OCI-LY7 (cell line): Measurements from ENCODE around the gene COX4I1. TPM values are rescaled to one million over a fixed set of nuclear protein-coding genes. Genes with fewer than 3 reads are reported as not detected.

Experiments
- BruUV-seq: library from RNA; stranded (reverse); fragments of 400-500 nt; replicated peaks from 2 replicates; lab custom pipeline; 2021; lab: Mats Ljungman, UMichigan
- CTCF ChIA-PET: fragments of 300-600 bp; sonication (Branson Sonifier 250); formaldehyde crosslinking; loops from one replicate; lab custom pipeline; 2022; ENCODE audit warnings: antibody characterized with exemption; ENCODE audit not compliant: unreplicated experiment; lab: Charles Lee
- POLR2A ChIA-PET: fragments of 300-600 bp; sonication (Branson Sonifier 250); formaldehyde crosslinking; loops from one replicate; lab custom pipeline; 2022; ENCODE audit warnings: antibody characterized with exemption; lab: Charles Lee
- DNase-seq: peaks from one replicate; pipeline ENCODE4 v3.0.0-alpha.2; 2015; ENCODE audit warnings: low spot score
- H2AFZ ChIP-seq: fragments of 200-600 bp; sonication (generic), shearing (Covaris generic); 2 replicates; pipeline ENCODE4 v1.6.1; 2014; ENCODE audit warnings: mild to moderate bottlenecking, antibody characterized with exemption, low read length, moderate library complexity
- H3K27ac ChIP-seq: fragments of 200-600 bp; sonication (generic); 2 replicates; pipeline ENCODE4 v1.5.1; 2014; ENCODE audit warnings: mixed run types, low read depth, mild to moderate bottlenecking, moderate library complexity, low read length, inconsistent platforms; ENCODE audit not compliant: poor library complexity, severe bottlenecking
- H3K36me3 ChIP-seq: fragments of 200-600 bp; sonication (generic); 2 replicates; pipeline ENCODE4 v1.6.1; 2014; ENCODE audit warnings: mild to moderate bottlenecking, antibody characterized with exemption, low read length, moderate library complexity, mixed read lengths; ENCODE audit not compliant: insufficient read depth
- H3K4me1 ChIP-seq: fragments of 200-600 bp; sonication (generic); 2 replicates; pipeline ENCODE4 v1.5.1; 2014; ENCODE audit warnings: mild to moderate bottlenecking, low read length; ENCODE audit not compliant: insufficient read depth, poor library complexity, severe bottlenecking
- H3K4me2 ChIP-seq: fragments of 200-600 bp; sonication (generic); 2 replicates; pipeline ENCODE4 v1.6.1; 2014; ENCODE audit warnings: mild to moderate bottlenecking, low read length
- H3K4me3 ChIP-seq: fragments of 200-600 bp; sonication (generic); 2 replicates; pipeline ENCODE4 v1.5.1; 2014; ENCODE audit warnings: mild to moderate bottlenecking, low read depth, low read length; ENCODE audit not compliant: poor library complexity, severe bottlenecking
- H3K79me2 ChIP-seq: fragments of 200-600 bp; sonication (generic); 2 replicates; pipeline ENCODE4 v1.6.1; 2016; ENCODE audit warnings: low read depth, mild to moderate bottlenecking, low read length, moderate library complexity, mixed read lengths; ENCODE audit not compliant: insufficient read depth
- H3K9me2 ChIP-seq: fragments of 200-600 bp; sonication (generic); 2 replicates; pipeline ENCODE4 v1.6.1; 2016; ENCODE audit warnings: mild to moderate bottlenecking, low read length, mixed read lengths; ENCODE audit not compliant: insufficient read depth
- H3K9me3 ChIP-seq: fragments of 200-600 bp; sonication (generic); 2 replicates; pipeline ENCODE4 v1.6.1; 2014; ENCODE audit warnings: mild to moderate bottlenecking, mixed run types, low read length, mixed read lengths
- H4K20me1 ChIP-seq: fragments of 200-600 bp; sonication (generic); 2 replicates; pipeline ENCODE4 v1.6.1; 2014; ENCODE audit warnings: mild to moderate bottlenecking, antibody characterized with exemption, low read length, moderate library complexity, mixed read lengths; ENCODE audit not compliant: insufficient read depth
- EZH2phosphoT487 ChIP-seq: fragments of 200-600 bp; sonication (generic); IDR thresholded peaks from 2 replicates; pipeline ENCODE4 v1.6.1; 2018; ENCODE audit warnings: low read depth, borderline replicate concordance, mild to moderate bottlenecking, mixed run types, antibody characterized with exemption, low read length, moderate library complexity, mixed read lengths
- intact Hi-C: fragments of 100-400 bp; cut with micrococcal nuclease; formaldehyde crosslinking; loops from one replicate; pipeline ENCODE4 v1.10.0; 2022; ENCODE audit not compliant: unreplicated experiment
- total RNA-seq, 2 experiments: library from RNA; depleted of rRNA in 1 of 2; stranded (reverse); fragments of >200 nt in 1 of 2; shearing (Covaris generic) in 1 of 2; gene quantifications; 2 replicates each; pipeline ENCODE4 v1.2.3, GENCODE V29; 2014 to 2022
- TF ChIP-seq, protein P1 (sequence below): fragments of 200-600 bp; sonication (generic); conservative IDR thresholded peaks from 2 replicates; pipeline ENCODE4 v1.5.1; 2014; ENCODE audit warnings: mild to moderate bottlenecking, antibody characterized with exemption, low read length, moderate library complexity, mixed read lengths

Gene COX4I1
- total RNA-seq, 2 experiments from 2014 or later, result 542 to 569 TPM

DNA sequence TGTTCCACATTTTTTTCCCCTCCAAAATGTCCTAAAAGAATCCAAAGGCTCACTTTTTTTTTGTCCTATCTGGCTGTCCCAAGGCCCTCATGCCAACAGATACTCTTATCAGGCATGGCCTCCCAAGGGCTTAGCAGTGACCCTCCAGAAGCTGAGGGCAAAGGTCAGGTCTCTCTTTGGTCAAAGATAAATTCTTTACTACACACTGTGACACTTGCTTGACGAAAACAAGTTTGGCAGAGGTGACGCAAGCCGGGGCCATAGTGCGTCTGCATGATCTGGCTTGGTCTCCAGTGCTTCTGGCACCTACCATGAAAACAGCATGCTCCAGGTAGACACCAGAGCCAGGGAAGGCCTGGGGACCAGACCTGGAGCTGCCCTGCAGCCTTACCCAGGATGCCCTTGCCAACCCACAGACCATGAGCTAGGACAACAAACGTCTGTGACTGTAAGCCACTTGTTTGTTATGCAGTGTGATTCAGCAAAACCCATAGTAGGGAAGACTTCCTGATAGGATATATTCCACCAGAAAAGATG is 50.9 kb downstream of the COX4I1 start:
- no peaks in the 10 kb centered on the region for H3K9me2 ChIP-seq
- DNase-seq, result no peak
- H3K9me3 ChIP-seq, result peaks cover 4% of the 10 kb centered on the region; the same call in 1 of the 2 replicates
- POLR2A ChIA-PET, result no interaction called here
- H3K4me1 ChIP-seq, result peaks cover 5% of the 10 kb centered on the region
- TF ChIP-seq EZH2phosphoT487, result no peak
- TF ChIP-seq, protein P1, sequence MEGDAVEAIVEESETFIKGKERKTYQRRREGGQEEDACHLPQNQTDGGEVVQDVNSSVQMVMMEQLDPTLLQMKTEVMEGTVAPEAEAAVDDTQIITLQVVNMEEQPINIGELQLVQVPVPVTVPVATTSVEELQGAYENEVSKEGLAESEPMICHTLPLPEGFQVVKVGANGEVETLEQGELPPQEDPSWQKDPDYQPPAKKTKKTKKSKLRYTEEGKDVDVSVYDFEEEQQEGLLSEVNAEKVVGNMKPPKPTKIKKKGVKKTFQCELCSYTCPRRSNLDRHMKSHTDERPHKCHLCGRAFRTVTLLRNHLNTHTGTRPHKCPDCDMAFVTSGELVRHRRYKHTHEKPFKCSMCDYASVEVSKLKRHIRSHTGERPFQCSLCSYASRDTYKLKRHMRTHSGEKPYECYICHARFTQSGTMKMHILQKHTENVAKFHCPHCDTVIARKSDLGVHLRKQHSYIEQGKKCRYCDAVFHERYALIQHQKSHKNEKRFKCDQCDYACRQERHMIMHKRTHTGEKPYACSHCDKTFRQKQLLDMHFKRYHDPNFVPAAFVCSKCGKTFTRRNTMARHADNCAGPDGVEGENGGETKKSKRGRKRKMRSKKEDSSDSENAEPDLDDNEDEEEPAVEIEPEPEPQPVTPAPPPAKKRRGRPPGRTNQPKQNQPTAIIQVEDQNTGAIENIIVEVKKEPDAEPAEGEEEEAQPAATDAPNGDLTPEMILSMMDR, result no peak
- H3K27ac ChIP-seq, result no peak overlapping the region
- CTCF ChIA-PET, result no interaction called here
- no TSS peak for BruUV-seq
- no peaks in the 10 kb centered on the region for H3K36me3 ChIP-seq
- H4K20me1 ChIP-seq, result no peaks in the 10 kb centered on the region
- no peak overlapping the region for H2AFZ ChIP-seq
- H3K4me2 ChIP-seq, result no peak overlapping the region
- H3K79me2 ChIP-seq, result no peaks in the 10 kb centered on the region
- intact Hi-C loops, result no loop called here
- no peak overlapping the region for H3K4me3 ChIP-seq

DNA sequence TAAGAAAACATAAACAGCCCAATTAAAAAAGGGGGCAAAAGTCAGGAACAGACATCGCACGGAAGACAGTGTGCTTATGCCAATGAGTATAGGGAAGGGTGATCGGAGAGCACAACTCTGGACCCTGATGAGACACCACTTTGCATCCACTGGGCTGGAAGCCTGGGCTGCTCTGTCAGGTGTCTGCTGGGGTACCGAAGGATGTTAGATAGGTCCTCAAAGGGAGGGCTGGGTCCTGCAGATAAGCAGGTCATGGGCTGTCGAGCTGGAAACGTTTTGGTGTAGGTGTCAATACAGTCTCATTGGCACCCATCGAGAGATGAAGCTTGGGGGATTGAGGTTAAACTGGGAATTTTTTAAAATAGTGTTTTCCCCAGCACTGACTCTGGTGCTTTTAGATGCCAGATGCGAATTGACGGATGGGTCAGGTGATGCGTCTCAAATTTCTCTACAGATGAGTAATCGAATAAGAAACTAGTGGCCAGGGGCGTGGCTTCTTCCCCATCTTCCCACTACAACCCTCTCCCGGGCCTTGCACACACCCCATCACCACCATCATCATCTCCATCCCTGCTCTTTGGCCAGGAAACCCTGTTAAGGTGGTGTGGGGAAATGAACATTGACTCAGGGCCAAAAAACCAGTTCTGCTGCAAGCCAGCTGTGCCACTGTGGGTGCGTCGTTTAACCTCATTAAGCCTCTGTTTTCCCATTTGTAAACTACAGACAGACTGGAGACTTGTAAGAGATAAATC is 51.7 kb downstream of the COX4I1 start:
- BruUV-seq, result no TSS peak
- no peak overlapping the region for H3K4me3 ChIP-seq
- H3K79me2 ChIP-seq, result no peaks in the 10 kb centered on the region
- ChIA-PET POLR2A (no interaction called here), CTCF (no interaction called here)
- intact Hi-C loops, result no loop called here
- no peaks in the 10 kb centered on the region for H3K9me2 ChIP-seq
- no peak for DNase-seq
- H3K4me2 ChIP-seq, result no peak overlapping the region
- H4K20me1 ChIP-seq, result no peaks in the 10 kb centered on the region
- H3K27ac ChIP-seq, result no peak overlapping the region
- no peaks in the 10 kb centered on the region for H3K36me3 ChIP-seq
- H2AFZ ChIP-seq, result no peak overlapping the region
- TF ChIP-seq, protein P1, result no peak
- TF ChIP-seq EZH2phosphoT487, result no peak
- peaks cover 5% of the 10 kb centered on the region for H3K4me1 ChIP-seq
- peaks cover 4% of the 10 kb centered on the region; the same call in 1 of the 2 replicates for H3K9me3 ChIP-seq
